HUES6 (cell line): ENCODE results near the gene SLC39A7.
A peak's percentile ranks its signal among the peaks of the same experiment; 100 is the strongest.

ENCODE experiments used
- H3K27ac ChIP-seq: 2 replicates; pipeline ENCODE4 v1.7.0; 2013; ENCODE audit warnings: low read depth, mild to moderate bottlenecking, low read length, inconsistent platforms
- H3K27me3 ChIP-seq: 2 replicates; pipeline ENCODE4 v1.6.1; 2013; ENCODE audit warnings: low read length; ENCODE audit not compliant: control insufficient read depth, insufficient read depth
- H3K36me3 ChIP-seq: 2 replicates; pipeline ENCODE4 v1.6.1; 2013; ENCODE audit warnings: low read length; ENCODE audit not compliant: control insufficient read depth, insufficient read depth
- H3K4me1 ChIP-seq: 2 replicates; pipeline ENCODE4 v1.6.1; 2013; ENCODE audit warnings: low read length; ENCODE audit not compliant: control insufficient read depth, insufficient read depth
- H3K4me3 ChIP-seq: 2 replicates; pipeline ENCODE4 v1.5.1; 2013; ENCODE audit warnings: low read depth, low read length
- H3K9ac ChIP-seq: one replicate; pipeline ENCODE4 v1.6.1; 2013; ENCODE audit warnings: mild to moderate bottlenecking, low read length
- H3K9me3 ChIP-seq: 2 replicates; pipeline ENCODE4 v1.6.1; 2013; ENCODE audit warnings: low read depth, low read length; ENCODE audit not compliant: control insufficient read depth, insufficient read depth

The SLC39A7 gene

DNA sequence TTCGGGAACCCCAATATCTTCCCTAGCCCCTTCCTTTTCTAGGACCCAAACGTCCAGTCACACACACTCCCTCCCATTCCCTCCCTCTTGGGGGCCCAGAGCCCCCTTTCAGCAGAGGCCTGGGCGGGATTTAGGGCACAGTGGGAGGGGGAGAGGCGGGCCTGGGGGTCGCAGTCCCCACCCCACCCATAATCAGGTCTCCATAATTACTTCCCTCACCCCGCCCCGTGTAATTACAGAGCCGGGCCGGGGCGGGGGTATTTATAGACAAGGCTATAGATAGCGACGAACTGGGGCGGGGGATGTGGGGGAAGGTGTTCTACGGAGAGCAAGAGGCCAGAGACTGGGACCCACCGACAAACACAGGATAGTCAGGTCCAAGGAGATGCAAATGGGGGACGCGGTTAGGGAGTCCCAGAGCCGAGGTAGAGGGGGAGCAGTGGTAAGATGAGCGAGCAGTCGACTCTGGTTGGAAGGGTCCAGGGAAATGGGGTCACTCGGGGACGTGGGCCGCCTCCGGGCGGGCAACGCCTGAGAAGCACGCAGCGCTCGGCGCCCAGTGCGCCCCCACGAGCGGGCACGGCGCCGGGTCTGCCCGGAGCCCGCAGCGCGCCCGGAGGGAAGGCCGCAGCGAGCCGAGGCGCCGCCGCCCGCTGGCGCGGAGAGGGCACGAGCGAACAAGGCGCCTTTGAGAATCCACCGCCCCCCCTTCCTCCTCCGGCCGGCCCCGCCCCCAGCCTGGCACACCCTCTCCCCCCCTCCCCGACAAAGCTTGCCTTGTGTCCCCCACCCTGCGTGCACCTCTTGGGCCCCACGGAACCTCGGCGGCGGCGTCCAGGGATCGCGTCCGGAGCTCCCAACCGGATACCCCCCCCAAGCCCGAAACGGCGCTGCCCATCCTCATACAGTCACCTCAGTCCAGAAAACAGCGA is 7.7 kb upstream of the SLC39A7 start:
- Histone ChIP-seq H3K9ac (peak overlapping the region; percentile 35), H3K27me3 (peaks cover 56% of the 10 kb centered on the region), H3K4me1 (peaks cover 12% of the 10 kb centered on the region; the same call in 1 of the 2 replicates), H3K4me3 (peak overlapping the region; percentile 70), H3K9me3 (no peaks in the 10 kb centered on the region), H3K36me3 (peaks cover 26% of the 10 kb centered on the region), H3K27ac (no peak overlapping the region)

DNA sequence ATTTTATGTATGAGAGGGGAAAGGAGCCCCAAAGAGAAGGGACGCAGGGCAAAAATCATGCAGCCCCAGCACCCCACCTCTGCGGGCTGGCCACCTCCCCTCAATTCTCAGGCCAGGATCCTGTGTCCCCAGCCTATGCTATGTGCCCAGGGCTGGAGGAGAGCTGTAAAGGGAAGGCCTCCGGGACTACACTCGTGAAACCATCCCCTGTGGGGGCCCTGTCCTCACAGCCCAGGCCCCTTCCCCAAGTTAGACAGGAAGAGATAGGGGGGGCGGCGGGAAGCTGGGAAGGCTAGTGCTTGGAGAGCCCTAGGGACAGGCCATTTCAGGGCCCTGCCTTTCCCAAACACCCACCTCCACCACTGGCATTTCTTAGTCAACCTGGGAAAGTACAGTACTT is 7.0 kb upstream of the SLC39A7 start:
- Histone ChIP-seq H3K36me3 (peaks cover 26% of the 10 kb centered on the region), H3K4me1 (peaks cover 15% of the 10 kb centered on the region; the same call in 1 of the 2 replicates), H3K9ac (no peak overlapping the region), H3K4me3 (peak overlapping the region; percentile 70), H3K27me3 (peaks cover 50% of the 10 kb centered on the region), H3K9me3 (no peaks in the 10 kb centered on the region), H3K27ac (no peak overlapping the region)

DNA sequence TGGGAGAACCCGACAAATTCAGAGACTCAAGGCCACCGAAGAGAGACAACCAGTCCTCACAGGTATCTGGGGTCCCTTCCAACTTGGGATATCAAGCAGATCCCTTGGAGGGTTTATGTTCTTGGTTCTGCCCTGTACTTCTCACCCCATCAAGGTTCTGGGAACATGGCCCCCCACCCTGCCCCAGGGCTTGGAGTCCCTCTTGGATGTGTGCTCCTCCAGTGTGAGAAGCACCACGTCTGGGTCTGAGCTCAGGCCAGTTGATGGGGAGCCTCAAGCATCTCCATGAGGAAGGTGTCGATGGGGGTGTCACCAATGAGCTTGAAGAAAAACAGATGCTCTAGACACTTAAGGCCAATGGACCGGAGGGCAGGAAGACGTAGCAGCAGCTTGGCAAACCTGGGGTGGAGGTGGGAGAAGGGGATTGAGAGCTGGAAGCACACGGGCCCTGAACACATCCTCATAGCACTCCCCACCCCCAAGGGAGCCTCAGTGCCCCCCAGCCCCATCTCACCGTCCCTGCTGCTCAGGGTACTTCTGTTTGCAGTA is 6.2 kb upstream of the SLC39A7 start:
- no peak overlapping the region for H3K4me3 ChIP-seq

DNA sequence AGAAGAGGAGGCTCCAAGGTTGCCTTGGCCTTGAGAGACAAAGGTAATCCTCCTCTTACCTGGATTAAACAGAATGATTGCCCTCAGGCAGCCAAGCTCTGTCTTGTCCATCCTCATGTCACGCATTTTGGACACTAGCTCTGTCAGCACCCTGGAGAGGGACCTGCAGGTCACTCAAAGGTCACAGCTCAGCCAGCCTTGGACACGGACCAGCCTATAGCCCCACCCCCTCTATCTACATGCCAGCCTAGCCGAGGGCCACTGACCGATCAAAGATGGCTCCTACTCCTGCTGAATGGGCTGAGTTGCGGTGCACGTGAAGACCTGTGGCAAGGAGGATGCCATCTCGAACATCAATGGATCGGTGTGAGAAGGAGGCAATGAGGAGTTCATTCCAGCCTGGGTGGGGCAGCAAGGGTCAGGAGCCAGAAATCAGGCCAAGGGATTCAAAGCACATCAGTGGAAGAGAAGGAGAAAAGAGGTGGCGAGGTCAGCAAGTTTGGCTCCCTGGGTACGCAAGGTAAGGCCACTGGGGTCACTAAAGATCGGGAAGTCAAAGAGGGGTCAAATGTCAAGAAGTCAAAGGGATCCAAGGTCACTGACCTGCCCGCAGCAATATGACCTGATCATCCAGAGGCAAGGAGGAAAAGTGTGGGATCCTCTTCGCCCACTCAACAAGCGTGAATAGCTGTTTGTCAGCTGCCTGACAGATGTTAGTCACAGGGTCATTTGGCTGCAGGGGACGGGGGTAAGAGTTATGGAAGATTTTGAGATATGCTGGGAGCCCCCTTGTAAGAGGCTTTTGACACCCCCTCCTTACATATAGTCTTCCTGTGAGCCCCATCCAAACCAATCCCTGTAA is 5.1 kb upstream of the SLC39A7 start:
- H3K9me3 ChIP-seq = no peaks in the 10 kb centered on the region
- no peak overlapping the region for H3K4me3 ChIP-seq
- H3K36me3 ChIP-seq = peaks cover 26% of the 10 kb centered on the region
- peaks cover 21% of the 10 kb centered on the region; the same call in 1 of the 2 replicates for H3K4me1 ChIP-seq
- peaks cover 31% of the 10 kb centered on the region for H3K27me3 ChIP-seq
- no peak overlapping the region for H3K9ac ChIP-seq
- no peak overlapping the region for H3K27ac ChIP-seq

More for the DNA sequence above, 6.2 kb upstream of the SLC39A7 start:
- H3K27me3 ChIP-seq = peaks cover 41% of the 10 kb centered on the region
- H3K27ac ChIP-seq = no peak overlapping the region
- peaks cover 18% of the 10 kb centered on the region; the same call in 1 of the 2 replicates for H3K4me1 ChIP-seq
- H3K9ac ChIP-seq = no peak overlapping the region
- H3K36me3 ChIP-seq = peaks cover 26% of the 10 kb centered on the region
- no peaks in the 10 kb centered on the region for H3K9me3 ChIP-seq

DNA sequence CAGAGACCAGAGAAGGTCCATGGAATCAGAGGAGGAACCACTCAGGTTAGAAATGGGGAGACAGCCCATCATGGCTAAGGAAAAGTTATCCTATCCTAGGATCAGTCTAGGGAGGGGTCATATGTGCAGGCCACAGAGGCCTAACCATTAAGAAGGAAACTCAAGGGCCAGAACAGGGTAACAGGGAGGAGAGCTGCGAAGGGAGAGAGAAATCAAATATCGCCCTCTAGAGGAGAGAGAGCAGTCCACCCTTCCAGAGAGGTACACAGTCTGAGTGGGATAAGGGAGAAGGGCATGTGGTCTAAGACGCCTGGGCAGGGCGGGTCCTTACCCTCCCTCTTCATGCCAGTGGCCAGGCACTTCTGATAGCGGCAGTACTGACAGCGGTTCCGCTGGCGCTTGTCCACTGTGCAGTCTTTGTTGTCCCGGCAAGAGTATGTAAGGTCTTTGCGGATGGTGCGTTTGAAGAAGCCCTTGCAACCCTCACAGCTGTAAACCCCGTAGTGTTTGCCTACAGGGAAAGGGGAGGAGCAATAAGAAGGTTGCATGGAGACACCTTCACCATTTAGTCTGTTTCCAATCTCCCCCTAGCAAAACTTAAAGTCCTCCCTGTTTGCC is 3.1 kb upstream of the SLC39A7 start:
- Histone ChIP-seq H3K9me3 (no peaks in the 10 kb centered on the region), H3K4me3 (peak overlapping the region; percentile 7; the same call in 1 of the 2 replicates), H3K4me1 (peaks cover 22% of the 10 kb centered on the region; the same call in 1 of the 2 replicates), H3K27me3 (peaks cover 11% of the 10 kb centered on the region), H3K36me3 (peaks cover 36% of the 10 kb centered on the region), H3K27ac (no peak overlapping the region), H3K9ac (no peak overlapping the region)

DNA sequence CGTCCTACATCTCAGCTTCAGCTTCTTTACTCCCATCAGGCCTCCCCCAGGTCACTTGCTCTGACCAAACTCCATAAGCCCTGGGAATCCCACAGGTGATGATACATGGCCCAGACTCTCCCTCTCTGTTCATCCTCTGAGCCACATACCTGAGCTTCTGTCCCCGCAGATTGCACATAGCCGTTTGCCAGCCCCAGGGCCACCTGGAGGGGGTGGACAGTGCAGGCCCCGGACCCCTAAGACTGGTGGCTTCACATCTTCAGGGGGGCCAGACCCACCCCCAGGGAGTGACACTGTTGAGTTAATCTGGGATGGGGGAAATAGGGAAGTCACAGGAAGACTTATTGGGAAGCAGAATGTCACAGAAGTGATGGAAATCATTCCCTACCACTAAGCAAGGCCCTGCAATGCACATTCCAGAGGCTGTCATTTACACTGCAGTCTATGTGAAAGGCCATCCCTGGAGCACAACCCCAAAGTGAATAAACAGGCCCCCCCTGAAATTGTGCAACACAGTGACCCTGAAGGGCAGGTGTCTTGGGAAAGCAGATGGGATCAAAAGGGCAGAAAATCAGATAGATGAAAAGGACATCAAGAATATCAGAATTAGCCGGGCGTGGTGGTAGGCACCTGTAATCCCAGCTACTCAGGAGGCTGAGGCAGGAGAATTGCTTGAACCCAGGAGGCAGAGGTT is 2.4 kb upstream of the SLC39A7 start:
- no peak overlapping the region for H3K27ac ChIP-seq

DNA sequence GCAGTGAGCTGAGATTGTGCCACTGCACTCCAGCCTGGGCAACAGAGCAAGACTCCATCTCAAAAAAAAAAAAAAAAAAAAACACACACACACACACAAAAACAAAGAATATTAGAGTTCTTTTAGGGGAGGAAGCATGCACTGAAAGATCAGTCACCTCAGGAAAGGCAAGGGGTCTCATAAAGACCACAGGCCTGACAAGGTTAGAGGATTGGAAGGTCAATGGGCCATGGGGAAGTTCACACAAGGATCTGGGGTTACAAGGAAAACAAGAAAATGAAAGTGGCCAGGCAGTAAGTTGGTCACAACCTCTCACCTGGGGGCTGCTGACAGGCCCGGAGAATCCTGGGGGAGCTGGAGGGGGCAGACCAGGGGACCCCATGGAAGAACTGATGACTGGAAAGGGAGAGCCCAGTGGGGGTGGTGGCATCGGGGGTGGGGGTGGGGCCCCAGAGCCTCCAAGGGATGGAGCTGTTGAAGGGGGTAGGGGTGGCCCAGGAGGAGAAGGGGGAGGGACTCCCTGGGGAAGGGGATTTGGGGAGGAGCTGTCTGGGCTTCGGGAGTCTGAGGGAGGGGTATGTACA is 1.7 kb upstream of the SLC39A7 start:
- H3K4me3 ChIP-seq = peak overlapping the region; percentile 91
- H3K9ac ChIP-seq = no peak overlapping the region
- H3K36me3 ChIP-seq = peaks cover 50% of the 10 kb centered on the region
- H3K4me1 ChIP-seq = peaks cover 25% of the 10 kb centered on the region; the same call in 1 of the 2 replicates
- no peaks in the 10 kb centered on the region for H3K9me3 ChIP-seq
- H3K27me3 ChIP-seq = no peaks in the 10 kb centered on the region
- no peak overlapping the region for H3K27ac ChIP-seq

More for the DNA sequence above, 2.4 kb upstream of the SLC39A7 start:
- Histone ChIP-seq H3K36me3 (peaks cover 44% of the 10 kb centered on the region), H3K4me3 (no peak overlapping the region), H3K4me1 (peaks cover 22% of the 10 kb centered on the region; the same call in 1 of the 2 replicates), H3K9ac (no peak overlapping the region), H3K27me3 (peaks cover 6% of the 10 kb centered on the region; the same call in 1 of the 2 replicates), H3K9me3 (no peaks in the 10 kb centered on the region)

DNA sequence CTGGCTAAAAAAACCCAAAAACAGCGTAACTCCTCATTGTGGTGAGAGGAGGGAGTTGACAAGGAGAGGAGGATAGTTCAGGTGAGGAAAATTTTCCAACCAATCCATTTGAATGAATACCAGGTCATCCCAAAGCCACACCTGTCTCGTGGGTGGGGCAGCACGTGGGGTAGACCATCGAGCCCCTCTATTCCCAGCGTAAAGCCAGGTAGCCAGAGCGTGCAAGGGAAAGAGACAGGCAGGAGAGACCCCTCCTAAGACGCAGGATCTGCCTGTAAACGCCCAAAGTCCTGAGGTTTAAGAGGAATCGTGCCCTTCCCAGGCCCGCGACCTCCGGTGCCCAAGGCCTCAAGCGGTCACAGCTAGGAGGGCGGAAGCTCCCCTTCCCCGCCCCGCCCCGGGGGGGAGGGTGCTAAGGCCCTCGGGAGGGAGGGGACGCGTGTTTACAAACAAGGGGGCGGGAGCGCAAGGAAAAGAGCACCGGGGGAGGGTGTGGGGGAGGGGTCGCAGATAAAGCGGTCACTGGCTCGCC is 914 bp upstream of the SLC39A7 start:
- peak overlapping the region; percentile 73 for H3K9ac ChIP-seq
- peak overlapping the region; percentile 91 for H3K4me3 ChIP-seq
- H3K9me3 ChIP-seq = no peaks in the 10 kb centered on the region
- H3K27ac ChIP-seq = peak overlapping the region; percentile 93; the same call in 1 of the 2 replicates
- no peaks in the 10 kb centered on the region for H3K27me3 ChIP-seq
- H3K4me1 ChIP-seq = peaks cover 28% of the 10 kb centered on the region; the same call in 1 of the 2 replicates
- peaks cover 43% of the 10 kb centered on the region for H3K36me3 ChIP-seq

DNA sequence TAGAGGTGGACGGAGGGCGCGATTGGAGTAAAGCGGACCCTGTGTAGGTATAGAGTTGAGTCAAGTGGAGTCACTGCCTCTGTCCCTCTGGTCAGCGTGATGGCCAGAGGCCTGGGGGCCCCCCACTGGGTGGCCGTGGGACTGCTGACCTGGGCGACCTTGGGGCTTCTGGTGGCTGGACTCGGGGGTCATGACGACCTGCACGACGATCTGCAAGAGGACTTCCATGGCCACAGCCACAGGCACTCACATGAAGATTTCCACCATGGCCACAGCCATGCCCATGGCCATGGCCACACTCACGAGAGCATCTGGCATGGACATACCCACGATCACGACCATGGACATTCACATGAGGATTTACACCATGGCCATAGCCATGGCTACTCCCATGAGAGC is 479 bp downstream of the SLC39A7 start:
- Histone ChIP-seq H3K4me1 (peaks cover 38% of the 10 kb centered on the region; the same call in 1 of the 2 replicates), H3K36me3 (peaks cover 29% of the 10 kb centered on the region)

More for the DNA sequence above, 479 bp downstream of the SLC39A7 start:
- peak overlapping the region; percentile 91 for H3K4me3 ChIP-seq
- H3K9me3 ChIP-seq = no peaks in the 10 kb centered on the region
- peak overlapping the region; percentile 98 for H3K9ac ChIP-seq
- H3K27ac ChIP-seq = peak overlapping the region; percentile 93; the same call in 1 of the 2 replicates
- H3K27me3 ChIP-seq = peaks cover 10% of the 10 kb centered on the region
